ENCODE results near the gene PFKFB2.

GRCh38 chr1:207069858-207070506 lies 16.9 kb downstream of the PFKFB2 start:
- TF ChIP-seq CTCF (IDR thresholded peaks at IDR 0.05) (no peak), KAT7 (CRISPR knock-in tag; IDR thresholded peaks at IDR 0.05; ENCODE audit: borderline replicate concordance) (no peak), ATF2 (CRISPR knock-in tag; IDR thresholded peaks at IDR 0.05; ENCODE audit: borderline replicate concordance, low read depth) (no peak), CDX4 (CRISPR knock-in tag; IDR thresholded peaks at IDR 0.05; ENCODE audit: borderline replicate concordance) (no peak), FOXP1 (CRISPR knock-in tag; IDR thresholded peaks at IDR 0.05; ENCODE audit: borderline replicate concordance) (no peak), ATF1 (CRISPR knock-in tag; IDR thresholded peaks at IDR 0.05) (no peak)

Measured in WTC11 (cell line).